Measurements from ENCODE around the gene FOSB. TPM values are rescaled to one million over a fixed set of nuclear protein-coding genes. Genes with fewer than 3 reads are reported as not detected.

Gene FOSB
- total and polyA plus RNA-seq, 9 of the 15 experiments (the other 6 are each of a cell fraction or from before 2014, with no cell fraction given) = 0.11 to 2.7 (median 0.73) TPM

- TF ChIP-seq ZNF408 (CRISPR knock-in tag; IDR thresholded peaks at IDR 0.05; ENCODE audit: low read depth) (no peak), ZNF354B (CRISPR knock-in tag; IDR thresholded peaks at IDR 0.05) (no peak), DPF2 (IDR thresholded peaks at IDR 0.05) (peak; percentile 89), PHF20 (IDR thresholded peaks at IDR 0.05; ENCODE audit: partially characterized antibody) (no peak), RBM39 (optimal IDR thresholded peaks at IDR 0.05; ENCODE audit: low read depth, low read length) (peak; percentile 23), ZMIZ1 (IDR thresholded peaks at IDR 0.05; ENCODE audit: low read depth in 2 of 2, low read length in 2 of 2) (peak in 1 of 2 experiments; percentile 72; a peak in 1 of 4 replicates), MAFK (IDR thresholded peaks at IDR 0.05; ENCODE audit: low read length) (peak; percentile 59), NCOA2 (IDR thresholded peaks at IDR 0.05; ENCODE audit: partially characterized antibody in 2 of 2) (no peak), NCOA4 (IDR thresholded peaks at IDR 0.05; ENCODE audit: partially characterized antibody) (peak; percentile 58), ATF1 (CRISPR knock-in tag; IDR thresholded peaks at IDR 0.05) (no peak), ATF1 (tag; IDR thresholded peaks at IDR 0.05) (no peak), RREB1 (CRISPR knock-in tag; IDR thresholded peaks at IDR 0.05) (peak; percentile 84), ZNF740 (CRISPR knock-in tag; IDR thresholded peaks at IDR 0.05) (peak; percentile 74), ZNF740 (tag; IDR thresholded peaks at IDR 0.05) (peak in 1 of 2 experiments; percentile 39; a peak in 1 of 4 replicates), ZNF12 (CRISPR knock-in tag; IDR thresholded peaks at IDR 0.05) (no peak), CREB3 (tag; conservative IDR thresholded peaks at IDR 0.05; ENCODE audit: low read depth) (no peak), PTRF (tag; IDR thresholded peaks at IDR 0.05) (no peak)
These were observed 24.9 kb upstream of the FOSB start (continued) for GRCh38 chr19:45442778-45443461.
